Cardiac fibroblast (primary cell): ENCODE results near the gene ELF5.

ENCODE experiments used
- DNase-seq, 2 donors: peaks; one replicate each; pipeline versions ENCODE4 v3.0.0 to v3.0.0-alpha.2; 2010; ENCODE audit warnings: low read depth in 2 of 2
- H3K4me3 ChIP-seq, 2 donors: replicated peaks in 1 of 2; 1 replicate in 1 of 2; 2 replicates in 1 of 2; pipeline ENCODE4 v1.5.1; 2011; ENCODE audit warnings: low read depth in 2 of 2, low read length in 2 of 2, mild to moderate bottlenecking in 2 of 2, moderate library complexity in 1 of 2
- TF ChIP-seq, protein P1 (sequence below): IDR thresholded peaks from one replicate; pipeline ENCODE4 v1.5.1; 2011; ENCODE audit warnings: low read depth, mild to moderate bottlenecking, low read length, inconsistent platforms

ELF5 gene

DNA sequence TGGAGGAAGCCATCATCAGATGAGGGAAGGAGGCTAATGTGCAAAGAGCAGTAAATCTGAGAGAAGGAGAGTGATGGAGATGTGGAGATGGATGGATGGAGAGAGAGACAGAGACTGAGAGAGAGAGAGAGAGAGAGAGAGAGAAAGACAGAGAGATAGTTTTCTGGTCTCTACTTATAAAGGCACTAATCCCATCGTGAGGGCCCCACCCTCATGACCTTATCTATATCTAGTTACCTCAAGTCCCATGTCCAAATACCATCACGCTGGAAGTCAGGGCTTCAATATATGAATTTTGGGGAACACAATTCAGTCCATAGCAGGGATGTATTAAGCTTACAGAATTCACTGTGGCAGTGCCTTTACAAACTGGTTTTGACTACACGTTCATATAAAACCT lies 21.2 kb upstream of the ELF5 start:
- DNase-seq, result no peak
- TF ChIP-seq, protein P1, sequence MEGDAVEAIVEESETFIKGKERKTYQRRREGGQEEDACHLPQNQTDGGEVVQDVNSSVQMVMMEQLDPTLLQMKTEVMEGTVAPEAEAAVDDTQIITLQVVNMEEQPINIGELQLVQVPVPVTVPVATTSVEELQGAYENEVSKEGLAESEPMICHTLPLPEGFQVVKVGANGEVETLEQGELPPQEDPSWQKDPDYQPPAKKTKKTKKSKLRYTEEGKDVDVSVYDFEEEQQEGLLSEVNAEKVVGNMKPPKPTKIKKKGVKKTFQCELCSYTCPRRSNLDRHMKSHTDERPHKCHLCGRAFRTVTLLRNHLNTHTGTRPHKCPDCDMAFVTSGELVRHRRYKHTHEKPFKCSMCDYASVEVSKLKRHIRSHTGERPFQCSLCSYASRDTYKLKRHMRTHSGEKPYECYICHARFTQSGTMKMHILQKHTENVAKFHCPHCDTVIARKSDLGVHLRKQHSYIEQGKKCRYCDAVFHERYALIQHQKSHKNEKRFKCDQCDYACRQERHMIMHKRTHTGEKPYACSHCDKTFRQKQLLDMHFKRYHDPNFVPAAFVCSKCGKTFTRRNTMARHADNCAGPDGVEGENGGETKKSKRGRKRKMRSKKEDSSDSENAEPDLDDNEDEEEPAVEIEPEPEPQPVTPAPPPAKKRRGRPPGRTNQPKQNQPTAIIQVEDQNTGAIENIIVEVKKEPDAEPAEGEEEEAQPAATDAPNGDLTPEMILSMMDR, result no peak

GRCh38 chr11:34531663-34532062 lies 18.1 kb upstream of the ELF5 start:
- H3K4me3 ChIP-seq, result no peak overlapping the region
- no peak for DNase-seq
- TF ChIP-seq, protein P1, result no peak

More for the DNA sequence above, 21.2 kb upstream of the ELF5 start:
- H3K4me3 ChIP-seq, result no peak overlapping the region

GRCh38 chr11:34530545-34531234 lies 17.1 kb upstream of the ELF5 start:
- no peak overlapping the region for H3K4me3 ChIP-seq
- no peak for DNase-seq
- TF ChIP-seq, protein P1, result no peak

GRCh38 chr11:34529643-34530042 lies 16.0 kb upstream of the ELF5 start:
- DNase-seq, result no peak
- H3K4me3 ChIP-seq, result no peak overlapping the region
- TF ChIP-seq, protein P1, result no peak

DNA sequence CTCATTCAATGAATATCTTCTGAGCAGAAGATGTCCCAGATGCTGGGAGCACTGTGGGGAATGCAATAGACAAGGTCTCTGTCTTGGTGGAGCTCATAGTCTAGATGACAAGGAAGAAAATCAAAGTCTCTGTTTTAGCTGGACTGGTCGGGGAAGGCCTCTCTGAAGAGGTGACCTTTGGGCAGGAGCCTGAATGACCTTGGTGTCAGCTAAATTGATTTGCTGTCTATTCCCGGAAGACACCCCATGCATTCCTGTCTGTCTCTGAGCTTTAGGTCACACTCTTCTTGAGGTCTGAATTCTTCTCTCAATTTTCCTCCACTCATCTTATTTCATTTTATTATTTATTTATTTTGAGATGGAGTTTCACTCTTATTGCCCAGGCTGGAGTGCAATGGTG lies 14.5 kb upstream of the ELF5 start:
- TF ChIP-seq, protein P1, result no peak
- no peak for DNase-seq
- H3K4me3 ChIP-seq, result no peak overlapping the region

DNA sequence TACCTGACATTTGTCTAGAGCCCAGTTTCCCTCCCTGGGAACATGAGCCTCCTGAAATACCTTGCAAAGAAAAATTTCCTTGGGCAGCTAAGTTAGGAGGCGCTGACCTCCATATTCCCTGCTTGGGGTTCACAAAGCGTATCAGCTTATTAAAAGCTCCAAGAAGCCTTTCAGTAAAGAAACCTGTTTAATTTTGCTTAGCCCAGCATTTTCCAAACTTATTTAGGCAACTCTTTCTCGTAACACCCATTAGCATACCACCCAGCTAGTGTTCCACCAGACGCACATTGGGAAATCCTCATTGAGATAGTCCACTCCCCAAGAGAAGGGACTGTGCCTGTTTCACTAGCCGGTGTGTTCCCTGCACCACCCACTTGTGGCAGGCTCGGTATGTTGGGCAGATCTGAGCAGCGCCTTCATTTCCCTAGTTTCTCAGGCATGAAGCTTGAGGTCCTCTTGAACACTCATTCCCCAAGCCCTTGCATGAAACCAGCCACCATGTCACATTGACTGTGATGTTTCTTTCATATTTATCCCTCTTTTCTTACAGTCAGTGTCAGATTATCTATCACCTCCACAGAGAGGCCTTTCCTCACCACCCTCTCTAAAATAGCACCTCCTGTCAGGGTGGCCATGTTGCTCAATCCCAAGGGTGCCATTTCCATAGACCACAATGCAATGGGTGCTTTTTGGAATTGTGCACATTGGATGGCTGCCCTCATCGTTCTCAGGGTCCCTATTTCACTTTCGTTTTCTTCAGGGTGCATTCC lies 12.5 kb upstream of the ELF5 start:
- no peak for DNase-seq
- TF ChIP-seq, protein P1, result no peak

More for the DNA sequence above, 12.5 kb upstream of the ELF5 start:
- H3K4me3 ChIP-seq, result no peak overlapping the region
